Activated CD4-positive, alpha-beta T cell treated with anti-CD3 and anti-CD28 coated beads, Interleukin-2, amount 10 ng/mL, durations not matched to agents 24 days and 14 days (primary cell): ENCODE data around the gene CYFIP2. TPM values are rescaled to one million over a fixed set of nuclear protein-coding genes. Genes with fewer than 3 reads are reported as not detected.

Experiments used
- DNase-seq: peaks from one replicate; pipeline ENCODE4 v3.0.0; 2022
- H3K27ac Mint-ChIP-seq: one replicate; pipeline ENCODE4 v1.8.0; 2022; ENCODE audit warnings: mild to moderate bottlenecking, mixed read lengths
- H3K27me3 Mint-ChIP-seq: one replicate; pipeline ENCODE4 v1.8.0; 2022; ENCODE audit warnings: mixed read lengths
- H3K36me3 Mint-ChIP-seq: one replicate; pipeline ENCODE4 v1.8.0; 2022; ENCODE audit warnings: low read depth, mild to moderate bottlenecking, mixed read lengths
- H3K4me1 Mint-ChIP-seq: one replicate; pipeline ENCODE4 v1.8.0; 2021; ENCODE audit warnings: mixed read lengths
- H3K4me3 Mint-ChIP-seq: one replicate; pipeline ENCODE4 v1.8.0; 2022; ENCODE audit warnings: mild to moderate bottlenecking, moderate library complexity, mixed read lengths
- H3K9me3 Mint-ChIP-seq: one replicate; pipeline ENCODE4 v1.8.0; 2021; ENCODE audit warnings: mixed read lengths
- intact Hi-C: fragments of 100-400 bp; cut with micrococcal nuclease; formaldehyde crosslinking; loops from one replicate; pipeline ENCODE4 v1.15.1; 2023
- total RNA-seq: library from RNA; stranded (reverse); gene quantifications from 2 replicates; pipeline ENCODE4 v1.2.3, GENCODE V29; 2022

CYFIP2 gene
- total RNA-seq, 1 donor from 2014 or later, result 193 TPM

DNA sequence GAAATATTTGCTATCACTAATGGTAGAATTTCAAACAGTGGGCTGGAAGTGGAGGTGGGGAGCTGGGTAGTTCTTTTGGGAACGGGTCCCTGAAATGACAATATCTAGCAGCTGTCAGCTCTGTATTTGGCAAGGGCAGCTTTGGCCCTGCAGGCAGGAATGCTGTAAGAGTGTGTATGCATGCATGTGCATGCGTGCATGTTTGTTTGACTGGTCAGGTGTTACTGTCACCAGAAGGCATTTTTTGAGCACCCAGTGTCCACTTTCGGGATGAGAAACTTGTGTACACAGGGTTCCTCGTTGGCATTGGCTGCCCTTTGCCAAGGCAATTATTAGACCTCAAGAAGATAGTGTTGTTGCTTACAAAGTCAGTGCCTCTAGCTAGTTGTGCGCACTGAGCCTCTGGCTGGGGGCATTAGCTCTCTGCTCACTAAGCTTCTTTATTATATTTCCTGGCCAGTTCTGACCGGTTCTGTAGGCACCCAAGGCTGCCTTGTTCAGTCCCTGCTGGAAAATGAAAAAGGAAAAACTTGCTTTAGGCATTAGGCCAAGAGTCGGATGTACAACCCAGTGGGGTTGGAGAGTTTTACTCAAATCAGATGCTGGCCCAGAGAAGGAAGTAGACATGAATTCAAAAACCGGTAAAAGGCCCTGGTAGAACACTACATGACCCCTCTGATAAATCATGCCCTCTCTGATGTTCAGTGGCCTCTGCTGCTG is 2.0 kb downstream of the CYFIP2 start:
- Mint-ChIP-seq H3K9me3 (no peaks in the 10 kb centered on the region), H3K27ac (peak overlapping the region; percentile 94), H3K4me1 (peaks cover 82% of the 10 kb centered on the region), H3K4me3 (peak overlapping the region; percentile 96), H3K27me3 (no peaks in the 10 kb centered on the region), H3K36me3 (peaks cover 38% of the 10 kb centered on the region)
- intact Hi-C loops, result loop anchor here (2.0 to 5.0 kb wide), 3 partner anchors 15 to 346 kb away; no protein-coding TSS in a partner anchor
- peak; percentile 72 for DNase-seq

DNA sequence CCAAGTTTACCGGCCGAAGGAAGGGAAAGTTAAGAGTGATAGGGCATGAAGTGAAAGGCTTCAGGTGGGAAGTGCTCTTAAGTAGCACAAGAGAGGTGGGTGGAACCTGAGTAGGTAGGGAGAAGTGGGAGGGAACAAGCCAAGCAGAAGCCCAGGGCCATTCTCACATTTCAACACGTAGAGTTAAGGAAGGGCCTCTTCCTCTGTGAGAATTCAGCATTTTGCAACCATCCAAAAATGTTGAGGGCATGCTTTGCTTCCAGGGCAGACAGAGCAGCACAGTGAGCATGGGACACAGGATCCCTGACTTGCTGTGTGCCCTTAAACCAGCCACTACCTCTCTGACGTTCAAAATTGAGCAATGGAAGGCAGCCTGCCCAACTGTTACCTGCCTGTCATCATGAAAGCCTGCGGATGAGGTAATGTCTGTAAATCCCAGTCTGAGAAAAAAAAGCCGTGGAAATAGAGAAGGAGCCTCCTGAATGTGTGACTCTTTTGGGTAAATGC is 3.3 kb downstream of the CYFIP2 start:
- Mint-ChIP-seq H3K4me1 (peaks cover 82% of the 10 kb centered on the region), H3K36me3 (peaks cover 38% of the 10 kb centered on the region), H3K27ac (peak overlapping the region; percentile 99), H3K9me3 (no peaks in the 10 kb centered on the region), H3K4me3 (peak overlapping the region; percentile 96), H3K27me3 (no peaks in the 10 kb centered on the region)
- intact Hi-C loops, result loop anchor here (1.0 to 5.0 kb wide), 4 partner anchors 16 to 347 kb away; partner anchors contain the start of gene ITK
- peak; percentile 76 for DNase-seq

DNA sequence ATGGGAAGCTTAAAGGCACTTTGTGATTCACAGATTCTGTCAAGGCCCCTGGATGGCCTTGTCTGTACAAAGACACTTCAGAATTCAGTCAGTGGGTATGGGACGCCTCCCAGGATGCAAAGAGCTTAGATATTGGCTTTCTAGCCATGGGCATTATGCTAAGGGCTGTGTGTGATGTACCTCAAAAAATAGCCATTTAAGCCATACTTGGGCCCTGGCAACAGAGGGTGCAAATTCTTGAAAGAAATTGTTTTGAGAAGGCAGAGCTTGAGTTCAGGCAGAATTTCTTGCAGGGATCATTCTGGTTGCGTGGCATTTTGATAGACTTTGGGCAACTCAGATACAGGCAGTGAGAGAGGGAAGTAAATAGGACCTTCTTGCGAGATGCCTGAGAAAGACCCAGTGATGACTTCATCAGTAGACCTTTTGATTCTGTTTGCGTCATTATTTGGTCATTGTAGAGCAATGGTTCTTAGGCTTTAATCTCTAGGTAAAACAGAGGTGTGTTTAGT is 3.9 kb downstream of the CYFIP2 start:
- DNase-seq, result peak; percentile 68

DNA sequence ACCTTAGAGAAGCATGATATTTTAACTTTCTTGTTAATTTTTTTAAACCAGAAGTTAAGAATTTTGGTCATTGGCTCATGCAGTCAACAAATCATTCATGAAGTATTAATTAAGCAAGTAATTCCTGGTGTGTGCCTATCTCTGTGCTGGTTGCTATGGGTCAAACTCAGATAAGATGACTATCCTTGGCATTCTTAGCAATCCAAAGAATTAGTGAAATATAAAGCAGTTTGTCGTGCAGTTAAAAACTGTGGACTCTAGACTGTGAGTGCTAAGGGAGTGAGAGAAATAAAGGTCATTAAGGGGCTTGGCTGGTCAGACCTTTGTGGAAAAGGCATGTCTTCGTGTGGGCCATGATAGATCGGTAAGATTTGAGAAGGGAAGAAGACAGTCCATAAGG is 4.8 kb downstream of the CYFIP2 start:
- no peaks in the 10 kb centered on the region for H3K9me3 Mint-ChIP-seq
- no peaks in the 10 kb centered on the region for H3K27me3 Mint-ChIP-seq
- peak overlapping the region; percentile 96 for H3K4me3 Mint-ChIP-seq
- H3K36me3 Mint-ChIP-seq, result peaks cover 40% of the 10 kb centered on the region
- no peak for DNase-seq
- peak overlapping the region; percentile 99 for H3K27ac Mint-ChIP-seq
- intact Hi-C loops, result loop anchor here (2.0 to 5.0 kb wide), 3 partner anchors 122 to 332 kb away; no protein-coding TSS in a partner anchor
- peaks cover 73% of the 10 kb centered on the region for H3K4me1 Mint-ChIP-seq

More for the DNA sequence above, 3.9 kb downstream of the CYFIP2 start:
- Mint-ChIP-seq H3K4me3 (peak overlapping the region; percentile 96), H3K27ac (peak overlapping the region; percentile 99), H3K27me3 (no peaks in the 10 kb centered on the region), H3K36me3 (peaks cover 38% of the 10 kb centered on the region), H3K9me3 (no peaks in the 10 kb centered on the region), H3K4me1 (peaks cover 78% of the 10 kb centered on the region)
- intact Hi-C loops, result loop anchor here (1.0 to 5.0 kb wide), 7 partner anchors 17 to 348 kb away; partner anchors contain the start of gene ITK

DNA sequence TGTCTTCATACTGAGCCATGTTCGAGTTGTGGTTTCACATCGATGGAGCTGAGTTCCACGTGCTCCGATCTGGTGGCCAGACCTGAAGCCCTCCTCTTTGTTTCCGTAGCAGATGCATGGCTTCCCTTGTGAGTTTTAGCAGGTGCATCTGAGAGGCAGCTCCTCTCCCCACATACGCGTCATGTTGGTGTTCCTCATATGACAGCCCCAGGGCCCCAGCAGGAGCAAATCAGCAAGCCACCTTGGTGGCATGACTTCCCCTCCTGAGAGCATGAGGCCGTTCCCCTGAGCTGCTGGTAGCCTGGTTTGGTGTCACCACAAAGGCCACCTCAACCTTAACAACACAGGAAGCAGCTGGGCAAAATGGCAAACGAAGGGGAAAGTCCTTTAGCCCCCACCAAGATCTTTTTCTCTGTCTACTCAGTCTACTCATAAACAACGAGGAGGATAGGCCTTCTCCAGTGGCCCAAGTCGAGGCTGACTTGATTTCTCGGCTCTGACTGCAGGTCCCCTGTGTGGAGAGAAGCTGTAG is 5.9 kb downstream of the CYFIP2 start:
- H3K27me3 Mint-ChIP-seq, result no peaks in the 10 kb centered on the region
- peaks cover 37% of the 10 kb centered on the region for H3K36me3 Mint-ChIP-seq
- intact Hi-C loops, result loop anchor here (2.0 to 5.0 kb wide), 3 partner anchors 123 to 330 kb away; no protein-coding TSS in a partner anchor
- H3K9me3 Mint-ChIP-seq, result no peaks in the 10 kb centered on the region
- H3K4me3 Mint-ChIP-seq, result peak overlapping the region; percentile 96
- peak overlapping the region; percentile 99 for H3K27ac Mint-ChIP-seq
- H3K4me1 Mint-ChIP-seq, result peaks cover 81% of the 10 kb centered on the region
- DNase-seq, result peak; percentile 95

DNA sequence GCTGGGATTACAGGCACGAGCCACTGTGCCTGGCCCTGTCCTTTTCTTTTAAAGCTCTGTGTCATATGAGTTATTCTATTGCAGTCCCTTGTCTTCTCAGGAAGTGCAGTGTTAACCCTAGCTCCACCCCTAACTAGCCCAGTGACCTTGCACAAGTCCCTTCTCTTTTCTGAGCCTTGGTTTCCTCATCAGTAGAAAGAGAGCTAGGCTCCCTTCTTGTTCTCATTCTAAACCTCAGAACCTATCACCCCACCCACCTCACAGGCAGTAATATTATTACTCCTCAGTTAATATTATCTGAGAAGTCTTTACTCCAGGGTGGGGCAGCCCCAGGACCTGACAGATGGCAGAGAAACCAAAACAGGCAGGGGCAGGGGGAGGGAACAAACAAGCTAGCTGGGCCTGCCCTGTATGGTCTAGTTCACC is 7.2 kb downstream of the CYFIP2 start:
- H3K4me3 Mint-ChIP-seq, result peak overlapping the region; percentile 87
- no peaks in the 10 kb centered on the region for H3K27me3 Mint-ChIP-seq
- H3K9me3 Mint-ChIP-seq, result no peaks in the 10 kb centered on the region
- peaks cover 77% of the 10 kb centered on the region for H3K4me1 Mint-ChIP-seq
- peaks cover 35% of the 10 kb centered on the region for H3K36me3 Mint-ChIP-seq
- H3K27ac Mint-ChIP-seq, result peak overlapping the region; percentile 99
- intact Hi-C loops, result loop anchor here (1.0 to 5.0 kb wide), 3 partner anchors 8 to 329 kb away; no protein-coding TSS in a partner anchor
- DNase-seq, result peak; percentile 83

DNA sequence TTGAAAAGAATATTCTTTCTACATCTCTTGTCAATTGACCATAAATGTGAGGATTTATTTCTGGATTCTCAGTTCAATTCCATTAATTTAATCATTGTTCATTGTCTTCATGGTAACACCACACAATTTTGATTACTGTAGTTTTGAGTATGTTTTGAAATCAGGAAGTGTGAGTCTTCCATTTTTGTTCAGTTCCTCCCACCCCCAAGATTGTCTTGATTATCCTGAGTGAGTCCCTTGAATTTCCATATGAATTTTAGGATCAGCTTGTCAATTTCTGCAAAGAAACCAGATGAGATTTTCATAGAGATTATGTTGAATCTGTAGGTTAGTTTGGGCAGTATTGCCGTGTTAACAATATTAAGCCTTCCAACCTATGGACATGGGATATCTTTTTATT is 9.5 kb downstream of the CYFIP2 start:
- no peak for DNase-seq
- H3K27me3 Mint-ChIP-seq, result no peaks in the 10 kb centered on the region
- no peak overlapping the region for H3K4me3 Mint-ChIP-seq
- H3K27ac Mint-ChIP-seq, result peak overlapping the region; percentile 32
- H3K4me1 Mint-ChIP-seq, result peaks cover 70% of the 10 kb centered on the region
- intact Hi-C loops, result no loop called here
- H3K36me3 Mint-ChIP-seq, result peaks cover 28% of the 10 kb centered on the region
- no peaks in the 10 kb centered on the region for H3K9me3 Mint-ChIP-seq

DNA sequence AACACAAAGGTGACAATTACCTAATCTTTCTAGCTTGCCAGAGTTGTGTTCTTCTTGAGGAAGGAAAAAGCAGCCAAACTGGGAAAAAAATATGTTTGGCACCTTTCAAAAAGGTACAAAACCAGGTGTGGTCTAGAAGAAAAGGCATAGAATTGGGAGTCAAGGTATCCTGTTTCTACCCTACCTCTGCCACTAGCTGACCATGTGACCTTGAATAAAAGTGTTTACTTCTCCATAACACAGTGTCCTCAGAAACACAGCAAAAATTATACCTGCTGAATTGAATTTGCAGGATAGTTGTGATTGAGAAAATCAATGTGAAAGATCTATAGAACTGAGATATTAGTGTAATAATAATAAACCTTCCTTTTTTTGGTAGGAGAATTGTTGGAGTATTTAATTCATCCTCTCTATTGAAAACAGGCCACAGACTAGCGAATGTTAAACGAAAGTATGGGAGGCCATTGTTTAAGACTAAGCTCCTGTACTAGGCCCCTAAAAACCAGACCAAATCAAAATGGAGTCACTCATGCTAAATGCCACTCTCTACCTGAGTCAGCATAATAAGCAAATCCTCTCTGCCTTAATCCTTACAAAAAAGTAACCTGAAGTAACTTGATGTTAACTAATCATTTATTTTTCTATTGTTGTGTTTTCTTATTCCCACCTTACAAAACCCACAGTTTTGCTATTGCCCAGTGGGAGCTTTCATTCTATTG is 12.6 kb downstream of the CYFIP2 start:
- Mint-ChIP-seq H3K27ac (peak overlapping the region; percentile 69), H3K4me3 (no peak overlapping the region), H3K36me3 (peaks cover 33% of the 10 kb centered on the region), H3K9me3 (peaks cover 3% of the 10 kb centered on the region), H3K4me1 (peaks cover 70% of the 10 kb centered on the region), H3K27me3 (no peaks in the 10 kb centered on the region)
- no peak for DNase-seq
- intact Hi-C loops, result no loop called here

DNA sequence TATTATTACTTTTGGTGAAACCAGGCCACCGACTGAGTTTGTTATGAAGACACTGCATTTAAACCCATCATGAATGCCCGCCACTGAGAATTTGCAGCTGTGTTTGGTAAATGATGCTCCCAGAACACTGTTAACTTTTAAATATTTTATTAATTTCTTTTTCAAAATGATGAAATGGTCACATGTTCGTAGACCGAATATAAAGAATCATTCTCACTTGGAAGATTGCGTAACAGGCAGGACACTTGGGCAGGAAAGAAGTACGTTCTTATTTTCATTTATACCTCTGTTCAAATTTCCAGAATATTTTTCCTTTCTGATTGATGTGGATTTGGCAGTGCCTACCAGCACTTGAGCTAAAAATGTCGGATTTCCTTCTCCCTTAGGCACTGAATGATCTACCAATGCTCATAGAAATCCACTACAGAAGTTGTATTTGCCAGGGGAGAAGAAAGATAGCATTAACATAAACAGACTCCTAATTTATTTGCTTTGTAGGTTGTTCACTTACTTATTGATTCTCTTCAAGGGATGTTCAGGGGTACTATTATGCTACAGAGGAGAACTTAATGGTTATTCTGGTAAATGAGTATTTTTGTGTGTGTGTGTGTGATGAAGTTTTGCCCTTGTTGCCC is 13.8 kb downstream of the CYFIP2 start:
- DNase-seq, result no peak
- intact Hi-C loops, result no loop called here
- peak overlapping the region; percentile 78 for H3K27ac Mint-ChIP-seq
- H3K36me3 Mint-ChIP-seq, result peaks cover 34% of the 10 kb centered on the region
- H3K27me3 Mint-ChIP-seq, result no peaks in the 10 kb centered on the region
- no peak overlapping the region for H3K4me3 Mint-ChIP-seq
- peaks cover 3% of the 10 kb centered on the region for H3K9me3 Mint-ChIP-seq
- peaks cover 71% of the 10 kb centered on the region for H3K4me1 Mint-ChIP-seq

DNA sequence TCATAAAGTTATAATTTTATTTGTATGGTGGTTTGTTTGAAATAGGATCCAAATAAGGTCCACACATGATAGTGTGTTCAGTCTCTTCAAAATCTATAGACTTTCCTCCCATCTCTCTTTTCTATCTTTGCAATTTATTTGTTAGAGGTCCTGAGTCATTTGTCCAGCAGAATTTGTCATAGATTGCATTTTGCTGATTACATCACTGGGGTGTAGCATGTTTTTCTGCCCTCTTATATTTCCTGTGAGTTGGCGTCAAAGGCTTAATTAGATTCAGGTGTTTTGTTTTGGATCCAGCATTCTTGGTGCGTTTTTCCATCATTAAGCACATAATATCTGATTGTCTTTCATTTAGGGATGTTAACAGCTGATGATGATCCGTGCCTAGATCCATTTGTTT is 15.0 kb downstream of the CYFIP2 start:
- intact Hi-C loops, result loop anchor here (1.0 kb wide), 1 partner anchor 8 kb away; no protein-coding TSS in a partner anchor
- peaks cover 42% of the 10 kb centered on the region for H3K36me3 Mint-ChIP-seq

DNA sequence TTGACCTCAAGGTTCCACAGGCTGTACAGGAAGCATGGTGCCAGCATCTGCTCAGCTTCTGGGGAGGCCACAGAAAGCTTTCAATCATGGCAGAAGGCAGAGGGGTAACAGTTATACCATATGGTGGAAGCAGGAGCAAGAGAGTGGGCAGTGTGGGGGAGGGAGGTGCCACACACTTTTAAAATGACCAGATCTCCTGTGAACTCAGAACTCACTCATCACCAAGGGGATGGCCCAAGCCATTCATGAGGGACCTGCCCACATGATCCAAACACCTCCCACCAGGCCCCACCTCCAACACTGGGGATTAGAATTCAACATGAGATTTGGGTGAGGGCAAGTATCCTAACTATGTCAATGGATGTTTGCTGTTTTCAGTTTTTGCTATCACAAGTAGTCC is 16.2 kb downstream of the CYFIP2 start:
- peak overlapping the region; percentile 12 for H3K4me3 Mint-ChIP-seq
- peaks cover 47% of the 10 kb centered on the region for H3K36me3 Mint-ChIP-seq
- H3K9me3 Mint-ChIP-seq, result peaks cover 3% of the 10 kb centered on the region
- H3K4me1 Mint-ChIP-seq, result peaks cover 69% of the 10 kb centered on the region
- H3K27ac Mint-ChIP-seq, result peak overlapping the region; percentile 81
- no peaks in the 10 kb centered on the region for H3K27me3 Mint-ChIP-seq
- intact Hi-C loops, result loop anchor here (2.0 kb wide), 1 partner anchor 15 kb away; the partner anchor contains the start of gene CYFIP2
- no peak for DNase-seq

More for the DNA sequence above, 15.0 kb downstream of the CYFIP2 start:
- peaks cover 3% of the 10 kb centered on the region for H3K9me3 Mint-ChIP-seq
- H3K27ac Mint-ChIP-seq, result peak overlapping the region; percentile 35
- H3K4me3 Mint-ChIP-seq, result peak overlapping the region; percentile 1
- DNase-seq, result no peak
- peaks cover 77% of the 10 kb centered on the region for H3K4me1 Mint-ChIP-seq
- H3K27me3 Mint-ChIP-seq, result no peaks in the 10 kb centered on the region

DNA sequence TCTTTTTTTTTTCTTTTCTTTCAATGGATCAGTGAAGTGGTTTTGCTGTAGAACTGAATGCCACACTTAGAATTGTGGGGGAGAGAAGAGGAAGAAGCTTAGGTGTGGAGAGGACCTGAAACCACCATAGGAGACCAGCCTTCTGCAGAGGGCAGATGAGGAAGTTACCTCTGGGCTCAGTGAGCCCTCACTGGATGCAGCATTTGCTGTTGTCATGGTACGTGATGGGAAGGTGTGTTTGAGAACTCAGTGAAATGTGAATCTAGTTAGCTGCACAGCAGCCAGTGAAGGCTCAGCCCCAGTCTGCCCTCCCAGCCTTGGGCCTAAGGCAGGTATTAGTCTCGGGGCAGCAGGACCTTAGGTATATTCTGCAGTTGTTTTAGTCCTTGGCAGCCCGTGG is 17.5 kb downstream of the CYFIP2 start:
- peak overlapping the region; percentile 61 for H3K4me3 Mint-ChIP-seq
- intact Hi-C loops, result loop anchor here (2.0 kb wide), 1 partner anchor 17 kb away; the partner anchor contains the start of gene CYFIP2
- peaks cover 70% of the 10 kb centered on the region for H3K4me1 Mint-ChIP-seq
- peak overlapping the region; percentile 81 for H3K27ac Mint-ChIP-seq
- peak; percentile 80 for DNase-seq
- peaks cover 3% of the 10 kb centered on the region for H3K9me3 Mint-ChIP-seq
- peaks cover 55% of the 10 kb centered on the region for H3K36me3 Mint-ChIP-seq
- no peaks in the 10 kb centered on the region for H3K27me3 Mint-ChIP-seq
